Suprapubic skin (tissue), 4 donors: Measurements from ENCODE around the gene RBL2.

Experiments
- CTCF ChIP-seq, 2 donors: fragments of 200-600 bp in 1 of 2; fragments of 450-650 bp in 1 of 2; sonication (generic) in 1 of 2; IDR thresholded peaks; one replicate each; pipeline ENCODE4 v1.5.1; 2016 to 2019; ENCODE audit warnings: antibody characterized with exemption in 2 of 2, mild to moderate bottlenecking in 1 of 2, moderate library complexity in 1 of 2
- EP300 ChIP-seq: sonication (generic); formaldehyde crosslinking; IDR thresholded peaks from one replicate; pipeline ENCODE4 v1.6.1; 2017; ENCODE audit warnings: antibody characterized with exemption
- POLR2A ChIP-seq, 2 donors: fragments of 450-650 bp; IDR thresholded peaks; one replicate each; pipeline ENCODE4 v1.6.1; 2017; ENCODE audit warnings: antibody characterized with exemption in 2 of 2, mild to moderate bottlenecking in 2 of 2, moderate library complexity in 2 of 2
- POLR2AphosphoS5 ChIP-seq, 3 donors: sonication (generic); formaldehyde crosslinking; IDR thresholded peaks; one replicate each; pipeline ENCODE4 v1.6.1; 2017; ENCODE audit warnings: antibody characterized with exemption in 3 of 3

GRCh38 chr16:53417011-53417410 is 17.3 kb upstream of the RBL2 start:
- TF ChIP-seq POLR2AphosphoS5 (IDR thresholded peaks at IDR 0.05) (no peak), EP300 (no peak), POLR2A (IDR thresholded peaks at IDR 0.05) (no peak), CTCF (IDR thresholded peaks at IDR 0.05) (no peak)
